ENCODE data around the gene TTC16. TPM values are rescaled to one million over a fixed set of nuclear protein-coding genes. Genes with fewer than 3 reads are reported as not detected.
A peak's percentile ranks its signal among the peaks of the same experiment; 100 is the strongest.

The TTC16 gene
- total RNA-seq, 4 donors from 2014 or later, result not detected

- TF ChIP-seq, protein P1, sequence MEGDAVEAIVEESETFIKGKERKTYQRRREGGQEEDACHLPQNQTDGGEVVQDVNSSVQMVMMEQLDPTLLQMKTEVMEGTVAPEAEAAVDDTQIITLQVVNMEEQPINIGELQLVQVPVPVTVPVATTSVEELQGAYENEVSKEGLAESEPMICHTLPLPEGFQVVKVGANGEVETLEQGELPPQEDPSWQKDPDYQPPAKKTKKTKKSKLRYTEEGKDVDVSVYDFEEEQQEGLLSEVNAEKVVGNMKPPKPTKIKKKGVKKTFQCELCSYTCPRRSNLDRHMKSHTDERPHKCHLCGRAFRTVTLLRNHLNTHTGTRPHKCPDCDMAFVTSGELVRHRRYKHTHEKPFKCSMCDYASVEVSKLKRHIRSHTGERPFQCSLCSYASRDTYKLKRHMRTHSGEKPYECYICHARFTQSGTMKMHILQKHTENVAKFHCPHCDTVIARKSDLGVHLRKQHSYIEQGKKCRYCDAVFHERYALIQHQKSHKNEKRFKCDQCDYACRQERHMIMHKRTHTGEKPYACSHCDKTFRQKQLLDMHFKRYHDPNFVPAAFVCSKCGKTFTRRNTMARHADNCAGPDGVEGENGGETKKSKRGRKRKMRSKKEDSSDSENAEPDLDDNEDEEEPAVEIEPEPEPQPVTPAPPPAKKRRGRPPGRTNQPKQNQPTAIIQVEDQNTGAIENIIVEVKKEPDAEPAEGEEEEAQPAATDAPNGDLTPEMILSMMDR (IDR thresholded peaks at IDR 0.05), result no peak
- TF ChIP-seq EP300 (IDR thresholded peaks at IDR 0.05) (no peak), POLR2A (IDR thresholded peaks at IDR 0.05) (no peak), POLR2AphosphoS5 (IDR thresholded peaks at IDR 0.05) (no peak)
- Histone ChIP-seq H3K4me3 (no peak overlapping the region), H3K9me3 (no peaks in the 10 kb centered on the region), H3K27ac (no peak overlapping the region), H3K4me1 (peaks cover 0 to 21% (median 8%) of the 10 kb centered on the region in 3 donors), H3K27me3 (no peaks in the 10 kb centered on the region), H3K36me3 (peaks cover 0 to 33% of the 10 kb centered on the region in 2 donors)
- ATAC-seq, result no peak
- 32% methylated on average over 8 of the region's 16 CpGs; no CpG with 5 or more reads in 1 of the 2 donors for WGBS, 2 donors (ENCODE audit: low coverage in 1 of 2)
Observed at GRCh38 chr9:127731938-127732337, 16.1 kb downstream of the TTC16 start.

- Histone ChIP-seq H3K27ac (no peak overlapping the region), H3K27me3 (no peaks in the 10 kb centered on the region), H3K4me1 (peaks cover 0 to 21% (median 8%) of the 10 kb centered on the region in 3 donors), H3K4me3 (no peak overlapping the region), H3K36me3 (peaks cover 0 to 33% of the 10 kb centered on the region in 2 donors), H3K9me3 (no peaks in the 10 kb centered on the region)
- TF ChIP-seq, protein P1 (IDR thresholded peaks at IDR 0.05), result no peak
- TF ChIP-seq EP300 (IDR thresholded peaks at IDR 0.05), result no peak
- TF ChIP-seq POLR2AphosphoS5 (IDR thresholded peaks at IDR 0.05), result no peak
- TF ChIP-seq POLR2A (IDR thresholded peaks at IDR 0.05), result no peak
- no peak for ATAC-seq
- 80% methylated on average over 1 of the region's 21 CpGs; no CpG with 5 or more reads in 1 of the 2 donors for WGBS, 2 donors (ENCODE audit: low coverage in 1 of 2)
Observed at GRCh38 chr9:127732444-127732843, 16.6 kb downstream of the TTC16 start.

GRCh38 chr9:127733614-127734013 lies 17.7 kb downstream of the TTC16 start:
- no peaks in the 10 kb centered on the region for H3K9me3 ChIP-seq
- H3K27ac ChIP-seq, result no peak overlapping the region
- peaks cover 0 to 33% of the 10 kb centered on the region in 2 donors for H3K36me3 ChIP-seq
- ATAC-seq, result no peak
- H3K4me3 ChIP-seq, result no peak overlapping the region
- peaks cover 0 to 21% (median 8%) of the 10 kb centered on the region in 3 donors for H3K4me1 ChIP-seq
- H3K27me3 ChIP-seq, result peaks cover 4% of the 10 kb centered on the region
- TF ChIP-seq EP300 (IDR thresholded peaks at IDR 0.05) (no peak), POLR2A (IDR thresholded peaks at IDR 0.05) (no peak), POLR2AphosphoS5 (IDR thresholded peaks at IDR 0.05) (no peak)
- TF ChIP-seq, protein P1 (IDR thresholded peaks at IDR 0.05), result no peak
- WGBS, 2 donors (ENCODE audit: low coverage in 1 of 2), result 63% methylated on average over 2 of the region's 2 CpGs; no CpG with 5 or more reads in 1 of the 2 donors

GRCh38 chr9:127734247-127734746 lies 18.4 kb downstream of the TTC16 start:
- Histone ChIP-seq H3K27ac (peak overlapping the region; percentile 88 to 98 (median 94)), H3K9me3 (no peaks in the 10 kb centered on the region), H3K36me3 (peaks cover 0 to 35% of the 10 kb centered on the region in 2 donors), H3K27me3 (peaks cover 5% of the 10 kb centered on the region), H3K4me1 (peaks cover 0 to 21% (median 8%) of the 10 kb centered on the region in 3 donors), H3K4me3 (peak overlapping the region; percentile 76 to 84)
- ATAC-seq, result no peak
- WGBS, 2 donors (ENCODE audit: low coverage in 1 of 2), result no CpG with 5 or more reads among the region's 22 CpGs
- TF ChIP-seq, protein P1 (IDR thresholded peaks at IDR 0.05), result no peak
- no peak for TF ChIP-seq EP300 (IDR thresholded peaks at IDR 0.05)
- TF ChIP-seq POLR2A (IDR thresholded peaks at IDR 0.05), result no peak
- TF ChIP-seq POLR2AphosphoS5 (IDR thresholded peaks at IDR 0.05), result no peak

Data from gastroesophageal sphincter (tissue), 4 donors.